K562 (cell line): Measurements from ENCODE around the gene DHRS12. TPM values are rescaled to one million over a fixed set of nuclear protein-coding genes. Genes with fewer than 3 reads are reported as not detected.

Source experiments
- FOXA1 ChIP-seq: fragments of 450-650 bp; IDR thresholded peaks from 2 replicates; pipeline ENCODE4 v1.6.1; 2016; ENCODE audit warnings: mild to moderate bottlenecking, borderline replicate concordance
- ID3 ChIP-seq, 2 experiments: fragments of 250-450 bp in 1 of 2; fragments of 450-650 bp in 1 of 2; sonication (Bioruptor Pico) in 1 of 2; IDR thresholded peaks; 2 replicates each; pipeline versions ENCODE4 v1.6.1 to v1.8.0; 2016 to 2021; ENCODE audit warnings: mild to moderate bottlenecking in 2 of 2, moderate library complexity in 2 of 2, missing compliant biosample characterization in 1 of 2, missing genetic modification characterization in 1 of 2
- MCM5 ChIP-seq: fragments of 450-650 bp; IDR thresholded peaks from 2 replicates; pipeline ENCODE4 v1.6.1; 2016; ENCODE audit warnings: low read depth
- MGA ChIP-seq: fragments of 450-650 bp; IDR thresholded peaks from 2 replicates; pipeline ENCODE4 v1.6.1; 2016; ENCODE audit warnings: mild to moderate bottlenecking, moderate library complexity
- NKRF ChIP-seq: fragments of 450-650 bp; IDR thresholded peaks from 2 replicates; pipeline ENCODE4 v1.6.1; 2016; ENCODE audit warnings: borderline replicate concordance
- TARDBP ChIP-seq: fragments of 450-650 bp; IDR thresholded peaks from 2 replicates; pipeline ENCODE4 v1.6.1; 2016
- ZNF3 ChIP-seq: fragments of 250-450 bp; sonication (Bioruptor Pico); IDR thresholded peaks from 2 replicates; pipeline ENCODE4 v1.5.0; 2021; ENCODE audit warnings: mild to moderate bottlenecking, moderate library complexity
- ZNF644 ChIP-seq: fragments of 200-800 bp; sonication (Bioruptor generic); IDR thresholded peaks from 2 replicates; pipeline ENCODE4 v1.6.1; 2016; ENCODE audit warnings: low read depth, missing genetic modification characterization, missing compliant biosample characterization
- ZNF695 ChIP-seq: fragments of 450-650 bp; formaldehyde crosslinking; IDR thresholded peaks from 2 replicates; pipeline ENCODE4 v1.4.0; 2020; ENCODE audit warnings: mild to moderate bottlenecking, moderate library complexity
- ZNF717 ChIP-seq: fragments of 250-450 bp; sonication (Bioruptor Pico); IDR thresholded peaks from 2 replicates; pipeline ENCODE4 v1.5.0; 2021
- ZNF766 ChIP-seq: fragments of 200-800 bp; sonication (Bioruptor generic); conservative IDR thresholded peaks from 2 replicates; pipeline ENCODE4 v1.6.1; 2016; ENCODE audit warnings: missing genetic modification characterization, missing compliant biosample characterization
- polyA plus RNA-seq, 8 experiments: library from polyadenylated mRNA; depleted of rRNA in 4 of 8; stranded (reverse) in 5 of 8; unstranded in 3 of 8; fragments of >200 nt; fragmentation: Nextera tagmentation in 2 of 8; fragmentation: Illumina TruSeq in 1 of 8; extraction: Ambion mirVana in 2 of 8; extraction: Trizol in 1 of 8; gene quantifications; 2 replicates each; pipeline versions ENCODE4 v1.2.1 to v1.2.3, GENCODE V29; 2011 to 2014; ENCODE audit warnings: inconsistent platforms in 1 of 8, missing spikeins in 1 of 8
- total RNA-seq, 7 experiments: library from RNA; depleted of rRNA in 6 of 7; stranded (reverse); fragments of >200 nt in 6 of 7; fragmentation: Illumina TruSeq in 2 of 7; extraction: Trizol in 2 of 7; gene quantifications; 2 replicates each; pipeline versions ENCODE4 v1.2.1 to v1.2.3, GENCODE V29; 2011 to 2021; ENCODE audit warnings: low replicate concordance in 1 of 7
- TF ChIP-seq, protein P1 (sequence below): fragments of 250-450 bp; sonication (Bioruptor Pico); IDR thresholded peaks from 2 replicates; pipeline ENCODE4 v1.4.0; 2020; ENCODE audit warnings: mild to moderate bottlenecking

Gene DHRS12
- total and polyA plus RNA-seq, 9 of the 15 experiments (the other 6 are each of a cell fraction or from before 2014, with no cell fraction given): 0.62 to 2.7 (median 0.98) TPM

DNA sequence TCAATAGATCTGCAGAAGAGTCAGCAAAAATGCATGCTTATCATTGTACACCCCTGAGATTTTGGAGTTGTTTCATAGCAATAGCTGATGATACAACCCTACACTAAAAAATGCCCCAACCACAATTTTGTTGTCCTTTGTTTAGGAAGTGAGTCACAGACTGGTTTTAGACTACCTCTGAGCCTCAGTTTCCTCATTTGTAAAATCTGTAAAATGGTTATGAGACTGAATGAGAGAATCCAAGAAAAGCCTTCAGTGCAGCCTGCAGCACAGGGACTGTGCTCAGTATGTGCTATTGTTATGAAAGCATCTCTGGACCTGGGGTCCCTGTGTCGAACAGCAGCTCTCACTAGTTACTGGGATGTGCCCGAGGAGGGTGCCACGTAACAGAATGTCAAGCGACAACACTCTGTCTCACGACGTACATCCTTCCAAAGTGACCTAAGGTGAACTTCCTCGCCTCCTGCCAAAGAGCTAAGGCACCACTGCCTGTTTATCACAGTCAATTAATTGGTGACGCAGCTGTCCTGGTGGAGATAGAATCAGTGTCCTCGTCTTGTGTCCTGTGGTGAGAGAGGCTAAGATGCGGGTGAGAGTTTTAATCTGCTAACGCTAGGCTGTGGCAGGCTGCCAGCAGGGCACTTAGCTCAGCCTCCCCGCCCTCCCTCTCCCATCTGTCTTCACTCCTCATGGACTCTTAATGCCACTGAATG lies 18.1 kb downstream of the DHRS12 start (continued):
- no peak for TF ChIP-seq MGA
- TF ChIP-seq ZNF695 (CRISPR knock-in tag): no peak
- TF ChIP-seq, protein P1, sequence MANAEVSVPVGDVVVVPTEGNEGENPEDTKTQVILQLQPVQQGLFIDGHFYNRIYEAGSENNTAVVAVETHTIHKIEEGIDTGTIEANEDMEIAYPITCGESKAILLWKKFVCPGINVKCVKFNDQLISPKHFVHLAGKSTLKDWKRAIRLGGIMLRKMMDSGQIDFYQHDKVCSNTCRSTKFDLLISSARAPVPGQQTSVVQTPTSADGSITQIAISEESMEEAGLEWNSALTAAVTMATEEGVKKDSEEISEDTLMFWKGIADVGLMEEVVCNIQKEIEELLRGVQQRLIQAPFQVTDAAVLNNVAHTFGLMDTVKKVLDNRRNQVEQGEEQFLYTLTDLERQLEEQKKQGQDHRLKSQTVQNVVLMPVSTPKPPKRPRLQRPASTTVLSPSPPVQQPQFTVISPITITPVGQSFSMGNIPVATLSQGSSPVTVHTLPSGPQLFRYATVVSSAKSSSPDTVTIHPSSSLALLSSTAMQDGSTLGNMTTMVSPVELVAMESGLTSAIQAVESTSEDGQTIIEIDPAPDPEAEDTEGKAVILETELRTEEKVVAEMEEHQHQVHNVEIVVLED (CRISPR knock-in tag): no peak
- TF ChIP-seq ID3 (CRISPR knock-in tag; IDR thresholded peaks at IDR 0.05): no peak
- TF ChIP-seq ID3 (tag; IDR thresholded peaks at IDR 0.05): no peak
- no peak for TF ChIP-seq ZNF3 (CRISPR knock-in tag)
- TF ChIP-seq ZNF644 (tag): no peak
- TF ChIP-seq NKRF: no peak
- no peak for TF ChIP-seq FOXA1
- no peak for TF ChIP-seq TARDBP
- TF ChIP-seq ZNF766 (CRISPR knock-in tag): 0 out of 2 replicates have a peak, but pooled peaks have one; percentile 40
- TF ChIP-seq MCM5: no peak
- TF ChIP-seq ZNF717: no peak
